ENCODE data around the gene FBXL19.
A peak's percentile ranks its signal among the peaks of the same experiment; 100 is the strongest.

FBXL19 gene

DNA sequence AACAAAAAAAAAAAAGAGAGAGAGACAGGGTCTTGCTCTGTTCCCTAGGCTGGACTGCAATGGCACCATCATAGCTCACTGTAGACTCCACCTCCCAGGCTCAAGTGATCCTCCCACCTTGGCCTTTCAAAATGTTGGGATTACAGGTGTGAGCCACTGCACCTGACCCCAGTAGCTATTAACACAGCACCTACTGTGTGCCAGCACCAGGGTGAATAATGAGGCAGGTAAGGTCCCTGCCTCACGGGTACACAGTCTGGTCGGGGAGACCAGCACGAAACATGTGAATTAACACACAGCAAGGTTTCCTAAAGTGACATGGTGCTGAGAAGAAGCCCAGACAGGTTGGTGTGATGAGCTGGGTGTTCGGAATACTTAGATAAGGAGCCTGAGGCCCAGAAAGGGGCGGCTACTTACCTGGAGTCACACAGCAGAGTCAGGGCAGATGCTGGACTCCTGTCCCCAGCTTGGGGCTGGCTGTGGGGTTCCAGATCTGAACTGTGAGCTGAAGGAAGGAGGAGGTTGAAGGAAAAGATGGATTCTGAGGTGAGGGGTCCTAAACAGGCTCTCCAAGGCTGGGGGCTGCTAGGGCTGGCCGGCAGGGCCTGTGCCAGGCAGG lies 10.5 kb upstream of the FBXL19 start:
- TF ChIP-seq, protein P1, sequence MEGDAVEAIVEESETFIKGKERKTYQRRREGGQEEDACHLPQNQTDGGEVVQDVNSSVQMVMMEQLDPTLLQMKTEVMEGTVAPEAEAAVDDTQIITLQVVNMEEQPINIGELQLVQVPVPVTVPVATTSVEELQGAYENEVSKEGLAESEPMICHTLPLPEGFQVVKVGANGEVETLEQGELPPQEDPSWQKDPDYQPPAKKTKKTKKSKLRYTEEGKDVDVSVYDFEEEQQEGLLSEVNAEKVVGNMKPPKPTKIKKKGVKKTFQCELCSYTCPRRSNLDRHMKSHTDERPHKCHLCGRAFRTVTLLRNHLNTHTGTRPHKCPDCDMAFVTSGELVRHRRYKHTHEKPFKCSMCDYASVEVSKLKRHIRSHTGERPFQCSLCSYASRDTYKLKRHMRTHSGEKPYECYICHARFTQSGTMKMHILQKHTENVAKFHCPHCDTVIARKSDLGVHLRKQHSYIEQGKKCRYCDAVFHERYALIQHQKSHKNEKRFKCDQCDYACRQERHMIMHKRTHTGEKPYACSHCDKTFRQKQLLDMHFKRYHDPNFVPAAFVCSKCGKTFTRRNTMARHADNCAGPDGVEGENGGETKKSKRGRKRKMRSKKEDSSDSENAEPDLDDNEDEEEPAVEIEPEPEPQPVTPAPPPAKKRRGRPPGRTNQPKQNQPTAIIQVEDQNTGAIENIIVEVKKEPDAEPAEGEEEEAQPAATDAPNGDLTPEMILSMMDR (conservative IDR thresholded peaks at IDR 0.05; ENCODE audit: low read depth, low read length): no peak

DNA sequence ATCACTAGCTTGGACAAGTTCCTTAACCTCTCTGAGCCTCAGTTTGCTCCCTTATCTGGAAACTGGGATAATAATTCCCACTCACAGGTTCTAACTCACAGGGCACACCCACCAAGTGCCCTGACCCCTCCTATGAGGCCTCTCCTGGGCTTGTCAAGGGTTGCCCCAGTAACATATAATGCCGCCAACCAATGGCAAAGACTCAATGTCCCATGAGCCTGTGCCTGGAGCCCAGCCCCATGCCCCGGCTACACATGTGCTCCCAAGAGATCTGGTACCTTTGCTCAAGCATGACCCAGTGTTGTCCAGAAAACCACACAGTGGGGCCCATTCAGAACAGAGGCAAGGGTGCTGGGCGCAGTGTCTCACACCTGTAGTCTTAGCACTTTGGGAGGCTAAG lies 8.5 kb upstream of the FBXL19 start:
- H3K4me3 ChIP-seq (ENCODE audit: low read depth, low read length): no peak overlapping the region
- TF ChIP-seq, protein P1 (conservative IDR thresholded peaks at IDR 0.05; ENCODE audit: low read depth, low read length): no peak

More for the DNA sequence above, 10.5 kb upstream of the FBXL19 start:
- DNase-seq (ENCODE audit: low read depth): no peak
- H3K4me3 ChIP-seq (ENCODE audit: low read depth, low read length): no peak overlapping the region

DNA sequence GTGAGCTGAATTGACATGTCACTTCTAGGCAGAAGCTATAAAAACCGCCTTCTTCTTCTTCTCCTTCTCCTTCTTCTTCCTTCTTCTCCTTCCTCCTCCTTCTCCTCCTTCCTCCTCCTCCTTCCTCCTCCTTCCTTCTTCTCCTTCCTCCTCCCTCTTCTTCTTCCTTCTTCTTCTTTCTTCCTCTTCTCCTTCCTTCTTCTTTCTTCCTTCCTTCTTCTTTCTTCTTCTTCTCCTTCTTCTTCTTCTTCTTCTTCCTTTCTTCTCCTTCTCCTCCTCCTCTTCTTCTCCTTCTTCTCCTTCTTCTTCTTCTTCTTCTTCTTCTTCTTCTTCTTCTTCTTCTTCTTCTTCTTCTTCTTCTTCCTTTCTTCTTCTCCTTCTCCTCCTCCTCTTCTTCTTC lies 4.8 kb upstream of the FBXL19 start:
- no peak for DNase-seq (ENCODE audit: low read depth)
- TF ChIP-seq, protein P1 (conservative IDR thresholded peaks at IDR 0.05; ENCODE audit: low read depth, low read length): no peak
- H3K4me3 ChIP-seq (ENCODE audit: low read depth, low read length): no peak overlapping the region

More for the DNA sequence above, 8.5 kb upstream of the FBXL19 start:
- DNase-seq (ENCODE audit: low read depth): no peak

DNA sequence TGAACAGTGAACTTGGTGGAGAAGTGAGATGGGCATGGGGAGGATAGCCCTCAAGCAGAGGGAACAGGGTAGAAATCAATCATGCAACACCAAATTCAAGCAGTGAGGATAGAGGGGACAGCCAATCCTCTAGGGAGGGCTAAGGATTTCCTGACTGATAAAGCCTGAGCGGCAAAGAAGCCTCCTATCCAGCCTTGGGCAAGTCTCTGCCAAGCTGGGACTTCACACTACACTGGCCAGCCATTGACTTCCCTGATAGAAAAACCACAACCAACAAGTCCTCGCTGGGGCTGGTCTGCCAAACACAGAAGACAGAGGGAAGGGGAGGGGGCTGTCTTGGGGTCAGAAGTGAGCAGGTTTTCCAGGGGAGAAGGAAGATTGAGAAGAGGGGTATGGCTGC lies 2.5 kb upstream of the FBXL19 start:
- H3K4me3 ChIP-seq (ENCODE audit: low read depth, low read length): no peak overlapping the region
- TF ChIP-seq, protein P1 (conservative IDR thresholded peaks at IDR 0.05; ENCODE audit: low read depth, low read length): no peak
- DNase-seq (ENCODE audit: low read depth): no peak

DNA sequence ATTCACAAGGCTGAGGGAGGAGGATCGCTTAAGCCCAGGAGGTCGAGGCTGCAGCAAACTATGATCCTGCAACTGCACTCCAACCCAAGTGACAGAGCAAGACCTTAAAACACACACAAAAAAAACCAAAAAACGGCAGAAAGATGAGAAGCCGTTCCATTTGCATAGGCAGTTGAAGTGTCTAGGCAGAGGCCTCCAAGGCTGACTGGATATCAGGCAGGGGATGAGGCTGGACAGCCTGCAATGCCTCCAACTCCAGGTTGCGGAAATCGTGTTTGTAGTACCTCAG lies 2.0 kb upstream of the FBXL19 start:
- no peak for DNase-seq (ENCODE audit: low read depth)
- TF ChIP-seq, protein P1 (conservative IDR thresholded peaks at IDR 0.05; ENCODE audit: low read depth, low read length): no peak
- peak overlapping the region; percentile 62 for H3K4me3 ChIP-seq (ENCODE audit: low read depth, low read length)

DNA sequence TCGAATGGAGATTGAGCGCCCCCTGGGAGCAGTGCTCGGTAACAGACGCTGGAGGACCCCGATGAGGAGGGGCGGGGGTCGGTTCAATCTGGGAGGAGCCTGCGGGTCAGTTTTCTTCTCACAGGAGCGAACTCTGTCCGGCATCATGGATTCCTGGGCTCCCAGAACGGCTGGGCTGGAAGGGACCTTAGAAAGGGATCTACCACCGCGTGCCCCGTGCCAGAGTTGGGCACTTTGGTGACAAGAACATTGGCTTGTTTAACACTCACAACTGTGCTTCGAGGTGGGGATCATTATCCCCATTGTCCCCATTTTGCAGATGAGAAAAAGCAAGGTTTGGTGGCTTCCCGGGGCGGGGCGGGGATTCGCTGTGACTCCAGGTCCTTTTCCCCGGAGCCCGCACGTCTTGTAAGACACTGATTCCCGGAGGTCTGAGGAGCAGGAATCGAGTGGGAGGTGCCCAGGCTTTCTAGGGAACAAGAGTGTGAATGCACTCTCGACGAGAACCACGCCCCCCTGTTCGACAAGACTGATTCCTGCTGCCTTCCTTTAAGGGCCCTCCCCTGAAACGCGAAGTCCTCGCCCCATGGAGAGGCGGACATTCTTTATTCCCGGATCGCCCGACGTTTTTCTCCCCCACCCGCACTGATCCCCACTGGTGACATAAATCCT lies 1.5 kb upstream of the FBXL19 start:
- peak; percentile 93 for DNase-seq (ENCODE audit: low read depth)
- H3K4me3 ChIP-seq (ENCODE audit: low read depth, low read length): peak overlapping the region; percentile 62
- TF ChIP-seq, protein P1 (conservative IDR thresholded peaks at IDR 0.05; ENCODE audit: low read depth, low read length): peak; percentile 96

DNA sequence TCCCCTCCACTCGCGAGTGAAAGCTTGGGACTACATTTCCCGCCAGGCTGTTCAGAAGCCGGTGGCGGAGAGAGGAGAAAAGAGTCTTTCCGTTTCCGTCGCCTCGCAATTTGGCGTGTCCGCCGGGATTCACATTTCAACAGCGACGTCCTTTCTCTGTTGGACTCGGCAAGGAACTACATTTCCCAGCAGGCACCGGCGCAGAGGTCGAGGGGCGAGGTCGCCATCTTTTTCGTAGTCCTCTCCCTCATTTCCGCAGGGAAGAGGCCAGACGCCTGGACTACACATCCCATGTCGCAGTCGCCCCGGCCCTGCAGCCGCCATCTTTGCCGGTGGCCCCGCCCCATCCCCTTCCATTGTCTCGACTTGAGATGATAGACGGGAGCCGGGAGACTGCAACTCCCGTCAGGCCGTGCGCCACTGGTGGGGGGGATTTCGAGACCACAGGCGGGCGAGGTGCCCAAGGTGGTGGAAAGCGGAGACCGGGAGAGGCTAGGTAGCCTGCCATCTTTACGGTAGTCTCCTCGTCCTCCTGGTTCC lies 882 bp upstream of the FBXL19 start:
- DNase-seq (ENCODE audit: low read depth): peak; percentile 100
- TF ChIP-seq, protein P1 (conservative IDR thresholded peaks at IDR 0.05; ENCODE audit: low read depth, low read length): no peak

More for the DNA sequence above, 882 bp upstream of the FBXL19 start:
- H3K4me3 ChIP-seq (ENCODE audit: low read depth, low read length): peak overlapping the region; percentile 97

Data from choroid plexus epithelial cell (primary cell).